Naive B cell (primary cell): Measurements from ENCODE around the gene GNG3. TPM values are rescaled to one million over a fixed set of nuclear protein-coding genes. Genes with fewer than 3 reads are reported as not detected.

ENCODE experiments used
- polyA plus RNA-seq, 6 donors: library from polyadenylated mRNA; unstranded; fragments of 300-500 nt; fragmentation: Illumina TruSeq; gene quantifications; one replicate each; pipeline ENCODE4 v1.2.3, GENCODE V29; 2021; ENCODE audit warnings: low read depth in 6 of 6

GNG3 gene
- polyA plus RNA-seq, 6 donors from 2014 or later, result 5.3 to 21.2 (median 16.9) TPM

Other genes with a start within 250 kb of the GNG3 start
- gene AHNAK, start 160.9 kb upstream of the GNG3 start, polyA plus RNA-seq, result 10 to 100 TPM in 5 of 6 donors, 1 to 10 TPM in 1; 2.0 to 45.3 (median 15.9) TPM
- gene EEF1G, start 133.8 kb upstream of the GNG3 start, polyA plus RNA-seq, result 1,000 to 10,000 TPM; 1,313 to 1,862 (median 1,450) TPM
- gene TUT1, start 116.2 kb upstream of the GNG3 start, polyA plus RNA-seq, result 10 to 100 TPM; 12.7 to 20.8 (median 16.2) TPM
- gene MTA2, start 105.8 kb upstream of the GNG3 start, polyA plus RNA-seq, result 10 to 100 TPM in 5 of 6 donors, 1 to 10 TPM in 1; 3.4 to 27.5 (median 17.8) TPM
- 10 to 100 TPM in 5 of 6 donors, 1 to 10 TPM in 1; 9.7 to 15.5 (median 12.5) TPM for gene EML3, start 94.9 kb upstream of the GNG3 start, polyA plus RNA-seq
- 1 to 10 TPM in 1 of 6 donors, under 1 TPM in 4, not detected in 1; 0.55 to 1.6 (median 0.66) TPM for gene ROM1, start 94.4 kb upstream of the GNG3 start, polyA plus RNA-seq
- 10 to 100 TPM; 26.1 to 43.9 (median 30.8) TPM for gene B3GAT3, start 85.7 kb upstream of the GNG3 start, polyA plus RNA-seq
- 100 to 1,000 TPM; 140 to 158 (median 149) TPM for gene GANAB, start 61.1 kb upstream of the GNG3 start, polyA plus RNA-seq
- gene INTS5, start 54.4 kb upstream of the GNG3 start, polyA plus RNA-seq, result 10 to 100 TPM; 18.3 to 40.1 (median 28.7) TPM
- 10 to 100 TPM; 37.9 to 89.1 (median 77.2) TPM for gene C11orf98, start 42.5 kb upstream of the GNG3 start, polyA plus RNA-seq
- 1 to 10 TPM; 2.1 to 8.4 (median 4.8) TPM for gene CSKMT, start 42.4 kb upstream of the GNG3 start, polyA plus RNA-seq
- 10 to 100 TPM in 5 of 6 donors, 1 to 10 TPM in 1; 7.7 to 11.4 (median 10.4) TPM for gene UQCC3, start 36.0 kb upstream of the GNG3 start, polyA plus RNA-seq
- gene LBHD1, start 35.4 kb upstream of the GNG3 start, polyA plus RNA-seq, result 10 to 100 TPM in 1 of 6 donors, 1 to 10 TPM in 5; 3.5 to 12.4 (median 5.1) TPM
- 100 to 1,000 TPM; 150 to 226 (median 216) TPM for gene UBXN1, start 28.6 kb upstream of the GNG3 start, polyA plus RNA-seq
- gene LRRN4CL, start 18.1 kb upstream of the GNG3 start, polyA plus RNA-seq, result not detected
- 10 to 100 TPM; 49.6 to 98.5 (median 57.6) TPM for gene BSCL2, start 252 bp upstream of the GNG3 start, polyA plus RNA-seq
- gene HNRNPUL2, start 19.8 kb downstream of the GNG3 start, polyA plus RNA-seq, result 1 to 10 TPM in 4 of 6 donors, under 1 TPM in 2; 0.61 to 2.9 (median 1.1) TPM
- gene TTC9C, start 20.8 kb downstream of the GNG3 start, polyA plus RNA-seq, result 10 to 100 TPM; 12.1 to 45.9 (median 21.6) TPM
- 10 to 100 TPM in 1 of 6 donors, 1 to 10 TPM in 5; 3.7 to 12.9 (median 6.4) TPM for gene ZBTB3, start 46.5 kb downstream of the GNG3 start, polyA plus RNA-seq
- gene POLR2G, start 53.9 kb downstream of the GNG3 start, polyA plus RNA-seq, result 100 to 1,000 TPM; 249 to 395 (median 290) TPM
- 10 to 100 TPM in 2 of 6 donors, 1 to 10 TPM in 4; 8.3 to 14.3 (median 9.5) TPM for gene TAF6L, start 63.7 kb downstream of the GNG3 start, polyA plus RNA-seq
- gene TMEM179B, start 79.7 kb downstream of the GNG3 start, polyA plus RNA-seq, result 100 to 1,000 TPM; 145 to 275 (median 160) TPM
- 10 to 100 TPM; 28.9 to 52.5 (median 45.3) TPM for gene TMEM223, start 84.3 kb downstream of the GNG3 start, polyA plus RNA-seq
- gene NXF1, start 97.8 kb downstream of the GNG3 start, polyA plus RNA-seq, result 100 to 1,000 TPM in 2 of 6 donors, 10 to 100 TPM in 4; 60.9 to 121 (median 90.6) TPM
- gene STX5, start 124.4 kb downstream of the GNG3 start, polyA plus RNA-seq, result 10 to 100 TPM; 46.4 to 64.2 (median 51.5) TPM
- 1 to 10 TPM in 5 of 6 donors, not detected in 1; 2.3 to 7.0 (median 3.7) TPM for gene TEX54, start 125.2 kb downstream of the GNG3 start, polyA plus RNA-seq
- 10 to 100 TPM; 42.0 to 77.0 (median 54.6) TPM for gene WDR74, start 131.9 kb downstream of the GNG3 start, polyA plus RNA-seq
- gene SLC3A2, start 173.2 kb downstream of the GNG3 start, polyA plus RNA-seq, result 100 to 1,000 TPM in 2 of 6 donors, 10 to 100 TPM in 4; 63.1 to 135 (median 81.1) TPM
- not detected for gene CHRM1, start 213.7 kb downstream of the GNG3 start, polyA plus RNA-seq